GM10266 (cell line): ENCODE data around the gene FILIP1L.
"Not testable (repeated sequence)": the region's sequence is repeated elsewhere in the genome, so short reads cannot be mapped to it uniquely, and the experiment has no call there.

Source experiments
- DNase-seq: peaks from one replicate; pipeline ENCODE4 v3.0.0; 2012; ENCODE audit errors: extremely low spot score
- CTCF ChIP-seq: IDR thresholded peaks from 2 replicates; pipeline ENCODE4 v1.5.1; 2012; ENCODE audit warnings: mild to moderate bottlenecking, low read depth; ENCODE audit not compliant: control insufficient read depth, insufficient read depth; ENCODE audit errors: missing control alignments

Gene FILIP1L

GRCh38 chr3:100063929-100064461, 50.3 kb downstream of the FILIP1L start:
- DNase-seq = no peak
- TF ChIP-seq CTCF = no peak

- no peak for TF ChIP-seq CTCF
Measured at GRCh38 chr3:100062665-100063064, 51.6 kb downstream of the FILIP1L start.

GRCh38 chr3:100060685-100061484, 53.4 kb downstream of the FILIP1L start:
- no peak for TF ChIP-seq CTCF
- no peak for DNase-seq

More at GRCh38 chr3:100062665-100063064, 51.6 kb downstream of the FILIP1L start:
- DNase-seq = no peak

- no peak for DNase-seq
- no peak for TF ChIP-seq CTCF
Measured at GRCh38 chr3:100059472-100059871, 54.8 kb downstream of the FILIP1L start.

GRCh38 chr3:100057716-100058575, 56.4 kb downstream of the FILIP1L start:
- TF ChIP-seq CTCF = no peak
- DNase-seq = no peak

- no peak for DNase-seq
- TF ChIP-seq CTCF = no peak
Measured at GRCh38 chr3:100053951-100054620, 60.2 kb downstream of the FILIP1L start.

- DNase-seq = not testable (repeated sequence)
Measured at GRCh38 chr3:100051513-100051912, 62.8 kb downstream of the FILIP1L start.
